ENCODE data around the gene MOCS3. TPM values are rescaled to one million over a fixed set of nuclear protein-coding genes. Genes with fewer than 3 reads are reported as not detected.

MOCS3 gene
- total RNA-seq, 1 experiment from 2014 or later, result 5.8 TPM

- ATAC-seq, result no peak
- no TSS peak for BruUV-seq (replicated peaks)
- Histone ChIP-seq H3K27ac (ENCODE audit: low read length) (no peak overlapping the region), H3K4me3 (ENCODE audit: low read depth in 2 of 2, low read length in 2 of 2) (no peak overlapping the region), H3K36me3 (ENCODE audit: control insufficient read depth, insufficient read depth, low read length) (no peaks in the 10 kb centered on the region), H3K4me1 (ENCODE audit: control insufficient read depth, insufficient read depth, low read length) (no peaks in the 10 kb centered on the region), H3K27me3 (ENCODE audit: control insufficient read depth, insufficient read depth, low read length) (no peaks in the 10 kb centered on the region; the same call in 1 of the 2 replicates), H3K9me3 (ENCODE audit: control insufficient read depth, insufficient read depth, low read depth, low read length) (no peaks in the 10 kb centered on the region)
- POLR2A ChIA-PET, result no interaction called here
- no peak for DNase-seq (ENCODE audit: low read depth, low spot score)
- TF ChIP-seq TCF7L2 (IDR thresholded peaks at IDR 0.05; ENCODE audit: low read depth, low read length) (no peak), SIN3A (IDR thresholded peaks at IDR 0.05; ENCODE audit: borderline replicate concordance, insufficient read depth, low read depth, low read length) (no peak), CTCF (IDR thresholded peaks at IDR 0.05) (no peak), POLR2AphosphoS5 (IDR thresholded peaks at IDR 0.05; ENCODE audit: low read depth, low read length) (no peak), REST (IDR thresholded peaks at IDR 0.05; ENCODE audit: insufficient read depth in 1 of 2, low read depth in 2 of 2, low read length in 1 of 2) (no peak)
- CTCF ChIA-PET, result interaction anchor here (0.7 kb wide), 1 partner anchor 554 kb away, joined by 4 read pairs; no protein-coding TSS in a partner anchor
- intact Hi-C loops (cut with micrococcal nuclease; ENCODE audit: unreplicated experiment) (no loop called here), in situ Hi-C loops (cut with HindIII; ENCODE audit: low pct_unique_long_range_greater_than_20kb, low sequenced_read_pairs) (no loop called here)
Measured at GRCh38 chr20:51003753-51004152, 45.1 kb downstream of the MOCS3 start.

GRCh38 chr20:51004305-51004727, 45.7 kb downstream of the MOCS3 start:
- no TSS peak for BruUV-seq (replicated peaks)
- intact Hi-C loops (cut with micrococcal nuclease; ENCODE audit: unreplicated experiment), result no loop called here
- ChIA-PET POLR2A (no interaction called here), CTCF (no interaction called here)
- in situ Hi-C loops (cut with HindIII; ENCODE audit: low pct_unique_long_range_greater_than_20kb, low sequenced_read_pairs), result no loop called here
- no peaks in the 10 kb centered on the region for H3K9me3 ChIP-seq (ENCODE audit: control insufficient read depth, insufficient read depth, low read depth, low read length)
- ATAC-seq (no peak), DNase-seq (ENCODE audit: low read depth, low spot score) (no peak)
- no peaks in the 10 kb centered on the region; the same call in 1 of the 2 replicates for H3K27me3 ChIP-seq (ENCODE audit: control insufficient read depth, insufficient read depth, low read length)
- H3K27ac ChIP-seq (ENCODE audit: low read length), result no peak overlapping the region
- H3K36me3 ChIP-seq (ENCODE audit: control insufficient read depth, insufficient read depth, low read length), result no peaks in the 10 kb centered on the region
- TF ChIP-seq REST (IDR thresholded peaks at IDR 0.05; ENCODE audit: insufficient read depth in 1 of 2, low read depth in 2 of 2, low read length in 1 of 2) (no peak), POLR2AphosphoS5 (IDR thresholded peaks at IDR 0.05; ENCODE audit: low read depth, low read length) (no peak), TCF7L2 (IDR thresholded peaks at IDR 0.05; ENCODE audit: low read depth, low read length) (no peak), CTCF (IDR thresholded peaks at IDR 0.05) (no peak), SIN3A (IDR thresholded peaks at IDR 0.05; ENCODE audit: borderline replicate concordance, insufficient read depth, low read depth, low read length) (no peak)
- H3K4me1 ChIP-seq (ENCODE audit: control insufficient read depth, insufficient read depth, low read length), result no peaks in the 10 kb centered on the region
- no peak overlapping the region for H3K4me3 ChIP-seq (ENCODE audit: low read depth in 2 of 2, low read length in 2 of 2)

Measured in Panc1 (cell line).